GM18868 (cell line): ENCODE data around the gene SPATA46.
"Not testable (repeated sequence)": the region's sequence is repeated elsewhere in the genome, so short reads cannot be mapped to it uniquely, and the experiment has no call there.

Source experiments
- ATAC-seq: cut with Tn5 transposase; IDR thresholded peaks from one replicate; pipeline ENCODE4 v1.9.1; 2021; ENCODE audit warnings: mild to moderate bottlenecking, moderate library complexity; ENCODE audit not compliant: unreplicated experiment

SPATA46 gene

GRCh38 chr1:162359523-162360236 is 17.0 kb downstream of the SPATA46 start:
- ATAC-seq: no peak

- no peak for ATAC-seq
These were observed 17.7 kb downstream of the SPATA46 start for GRCh38 chr1:162358928-162359327.

GRCh38 chr1:162357681-162358266 is 18.9 kb downstream of the SPATA46 start:
- no peak for ATAC-seq

- ATAC-seq: no peak
These were observed 23.0 kb downstream of the SPATA46 start for GRCh38 chr1:162353702-162354101.

- ATAC-seq: no peak
These were observed 23.6 kb downstream of the SPATA46 start for GRCh38 chr1:162353078-162353477.

- not testable (repeated sequence) for ATAC-seq
These were observed 24.8 kb downstream of the SPATA46 start for GRCh38 chr1:162351874-162352273.

- no peak for ATAC-seq
These were observed 25.3 kb downstream of the SPATA46 start for GRCh38 chr1:162351246-162351842.

- no peak for ATAC-seq
These were observed 26.9 kb downstream of the SPATA46 start for GRCh38 chr1:162349635-162350330.

GRCh38 chr1:162347281-162347680 is 29.4 kb downstream of the SPATA46 start:
- no peak for ATAC-seq

GRCh38 chr1:162343470-162343869 is 33.2 kb downstream of the SPATA46 start:
- ATAC-seq: no peak

GRCh38 chr1:162342452-162342983 is 34.1 kb downstream of the SPATA46 start:
- ATAC-seq: no peak

- ATAC-seq: no peak
These were observed 39.9 kb downstream of the SPATA46 start for GRCh38 chr1:162336621-162337285.

- no peak for ATAC-seq
These were observed 41.5 kb downstream of the SPATA46 start for GRCh38 chr1:162335126-162335525.

GRCh38 chr1:162333991-162334390 is 42.7 kb downstream of the SPATA46 start:
- no peak for ATAC-seq

- no peak for ATAC-seq
These were observed 46.8 kb downstream of the SPATA46 start for GRCh38 chr1:162329826-162330225.

GRCh38 chr1:162328512-162328911 is 48.1 kb downstream of the SPATA46 start:
- ATAC-seq: no peak

- ATAC-seq: no peak
These were observed 48.9 kb downstream of the SPATA46 start for GRCh38 chr1:162327788-162328165.

- ATAC-seq: no peak
These were observed 49.4 kb downstream of the SPATA46 start for GRCh38 chr1:162327144-162327787.

- ATAC-seq: no peak
These were observed 50.1 kb downstream of the SPATA46 start for GRCh38 chr1:162326559-162326958.

GRCh38 chr1:162324396-162324795 is 52.3 kb downstream of the SPATA46 start:
- no peak for ATAC-seq
